Measurements from ENCODE around the gene LCA5.
"Not testable (repeated sequence)": the region's sequence is repeated elsewhere in the genome, so short reads cannot be mapped to it uniquely, and the experiment has no call there.

LCA5 gene

GRCh38 chr6:79536585-79536953 lies 661 bp downstream of the LCA5 start:
- DNase-seq = no peak

GRCh38 chr6:79529567-79529966 lies 7.7 kb downstream of the LCA5 start:
- not testable (repeated sequence) for DNase-seq

- DNase-seq = no peak
Measured at GRCh38 chr6:79526897-79527296, 10.3 kb downstream of the LCA5 start.

- DNase-seq = no peak
Measured at GRCh38 chr6:79525272-79526100, 11.7 kb downstream of the LCA5 start.

- no peak for DNase-seq
Measured at GRCh38 chr6:79524065-79524464, 13.2 kb downstream of the LCA5 start.

GRCh38 chr6:79522609-79523008 lies 14.6 kb downstream of the LCA5 start:
- DNase-seq = no peak

- DNase-seq = no peak
Measured at GRCh38 chr6:79520534-79520933, 16.7 kb downstream of the LCA5 start.

GRCh38 chr6:79518842-79519241 lies 18.4 kb downstream of the LCA5 start:
- DNase-seq = no peak

GRCh38 chr6:79515436-79515835 lies 21.8 kb downstream of the LCA5 start:
- no peak for DNase-seq

- DNase-seq = no peak
Measured at GRCh38 chr6:79513111-79513510, 24.1 kb downstream of the LCA5 start.

- DNase-seq = no peak
Measured at GRCh38 chr6:79512014-79512413, 25.2 kb downstream of the LCA5 start.

GRCh38 chr6:79510707-79511106 lies 26.5 kb downstream of the LCA5 start:
- no peak for DNase-seq

- DNase-seq = no peak
Measured at GRCh38 chr6:79506251-79506650, 31.0 kb downstream of the LCA5 start.

GRCh38 chr6:79504372-79504771 lies 32.9 kb downstream of the LCA5 start:
- DNase-seq = no peak

GRCh38 chr6:79498842-79499241 lies 38.4 kb downstream of the LCA5 start:
- no peak for DNase-seq

- no peak for DNase-seq
Measured at GRCh38 chr6:79495246-79495645, 42.0 kb downstream of the LCA5 start.

- no peak for DNase-seq
Measured at GRCh38 chr6:79494841-79495240, 42.4 kb downstream of the LCA5 start.

GRCh38 chr6:79470728-79471127 lies 66.5 kb downstream of the LCA5 start:
- no peak for DNase-seq

- DNase-seq = no peak
Measured at GRCh38 chr6:79469376-79470246, 67.6 kb downstream of the LCA5 start.

- no peak for DNase-seq
Measured at GRCh38 chr6:79468587-79468986, 68.6 kb downstream of the LCA5 start.

GRCh38 chr6:79468116-79468515 lies 69.1 kb downstream of the LCA5 start:
- no peak for DNase-seq

GRCh38 chr6:79467716-79468115 lies 69.5 kb downstream of the LCA5 start:
- DNase-seq = no peak

- DNase-seq = no peak
Measured at GRCh38 chr6:79466207-79466834, 70.9 kb downstream of the LCA5 start.

- no peak for DNase-seq
Measured at GRCh38 chr6:79465381-79465780, 71.8 kb downstream of the LCA5 start.
